Suprapubic skin (tissue), 4 donors: ENCODE results near the gene RBM17. TPM values are rescaled to one million over a fixed set of nuclear protein-coding genes. Genes with fewer than 3 reads are reported as not detected.

Experiments
- DNase-seq, 2 donors: peaks; one replicate each; pipeline ENCODE4 v3.0.0-alpha.2; 2019; ENCODE audit warnings: low spot score in 2 of 2
- H3K27ac ChIP-seq: fragments of 200-600 bp; sonication (generic); one replicate; pipeline ENCODE4 v1.5.1; 2019
- H3K27me3 ChIP-seq: fragments of 200-600 bp; sonication (generic); one replicate; pipeline ENCODE4 v1.5.1; 2019
- H3K36me3 ChIP-seq: fragments of 200-600 bp; sonication (generic); one replicate; pipeline ENCODE4 v1.5.1; 2019
- H3K4me1 ChIP-seq: fragments of 200-600 bp; sonication (generic); one replicate; pipeline ENCODE4 v1.5.1; 2019
- H3K4me3 ChIP-seq: fragments of 200-600 bp; sonication (generic); one replicate; pipeline ENCODE4 v1.5.1; 2019; ENCODE audit warnings: mild to moderate bottlenecking
- H3K9me3 ChIP-seq: fragments of 200-600 bp; sonication (generic); one replicate; pipeline ENCODE4 v1.5.1; 2019
- EP300 ChIP-seq: sonication (generic); formaldehyde crosslinking; IDR thresholded peaks from one replicate; pipeline ENCODE4 v1.6.1; 2017; ENCODE audit warnings: antibody characterized with exemption
- POLR2A ChIP-seq, 2 donors: fragments of 450-650 bp; IDR thresholded peaks; one replicate each; pipeline ENCODE4 v1.6.1; 2017; ENCODE audit warnings: antibody characterized with exemption in 2 of 2, mild to moderate bottlenecking in 2 of 2, moderate library complexity in 2 of 2
- POLR2AphosphoS5 ChIP-seq, 3 donors: sonication (generic); formaldehyde crosslinking; IDR thresholded peaks; one replicate each; pipeline ENCODE4 v1.6.1; 2017; ENCODE audit warnings: antibody characterized with exemption in 3 of 3
- WGBS: methylation state at CpG from one replicate; pipeline ENCODE4 v1.1.5; 2018; 5-methylcytosine and 5-hydroxymethylcytosine counted together
- total RNA-seq, 4 donors: library from RNA; depleted of rRNA; stranded (reverse); fragments of >200 nt; gene quantifications; one replicate each; pipeline ENCODE4 v1.1.0, GENCODE V29; 2016
- TF ChIP-seq, protein P1 (sequence below), 2 donors: fragments of 200-600 bp in 1 of 2; fragments of 450-650 bp in 1 of 2; sonication (generic) in 1 of 2; IDR thresholded peaks; one replicate each; pipeline ENCODE4 v1.5.1; 2016 to 2019; ENCODE audit warnings: antibody characterized with exemption in 2 of 2, mild to moderate bottlenecking in 1 of 2, moderate library complexity in 1 of 2

Gene RBM17
- total RNA-seq, 4 donors from 2014 or later, result 31.9 to 85.6 (median 42.9) TPM

DNA sequence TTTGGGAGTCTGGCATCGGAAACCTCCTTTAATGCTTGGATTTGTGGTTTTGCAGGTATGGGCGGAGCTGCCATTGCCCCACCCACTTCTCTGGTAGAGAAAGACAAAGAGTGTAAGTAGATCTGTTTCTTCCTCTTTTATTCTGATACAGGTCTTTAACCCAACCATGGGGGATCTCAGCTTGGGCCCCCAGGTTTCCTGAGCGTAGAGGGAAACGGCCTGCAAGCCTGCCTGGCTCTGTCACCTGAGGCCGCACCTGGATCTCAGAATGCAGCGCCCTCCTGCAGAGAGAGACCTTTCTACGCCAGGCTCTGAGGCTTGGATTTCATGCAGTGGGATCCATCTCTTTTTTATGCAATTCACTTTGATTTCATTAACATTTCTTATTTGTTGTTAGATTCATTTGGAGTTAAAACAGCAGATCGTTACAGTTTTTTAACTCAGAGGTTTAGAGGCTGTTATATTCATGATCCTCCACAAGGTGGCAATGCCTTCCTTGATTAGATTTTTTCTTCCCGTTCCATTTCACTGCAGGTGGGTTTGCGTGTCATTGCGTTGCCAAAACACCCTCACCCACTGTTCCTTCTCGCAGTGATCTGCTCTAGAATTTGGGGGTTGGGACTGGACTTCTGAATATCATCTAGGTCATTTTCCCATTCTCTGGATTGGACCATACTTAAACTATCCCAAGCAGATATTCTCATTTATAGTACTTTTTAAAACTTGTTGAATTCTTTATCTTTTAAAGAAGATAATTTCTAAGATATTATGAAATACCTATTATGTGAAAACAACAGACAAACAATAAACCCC, 20.0 kb downstream of the RBM17 start:
- Histone ChIP-seq H3K27me3 (no peaks in the 10 kb centered on the region), H3K9me3 (no peaks in the 10 kb centered on the region), H3K4me1 (peaks cover 8% of the 10 kb centered on the region), H3K4me3 (no peak overlapping the region), H3K27ac (no peak overlapping the region), H3K36me3 (peaks cover 86% of the 10 kb centered on the region)
- WGBS, result 41% methylated on average over 12 of the region's 12 CpGs
- DNase-seq, result no peak
- TF ChIP-seq POLR2A (IDR thresholded peaks at IDR 0.05) (no peak), POLR2AphosphoS5 (IDR thresholded peaks at IDR 0.05) (no peak), EP300 (no peak)
- TF ChIP-seq, protein P1, sequence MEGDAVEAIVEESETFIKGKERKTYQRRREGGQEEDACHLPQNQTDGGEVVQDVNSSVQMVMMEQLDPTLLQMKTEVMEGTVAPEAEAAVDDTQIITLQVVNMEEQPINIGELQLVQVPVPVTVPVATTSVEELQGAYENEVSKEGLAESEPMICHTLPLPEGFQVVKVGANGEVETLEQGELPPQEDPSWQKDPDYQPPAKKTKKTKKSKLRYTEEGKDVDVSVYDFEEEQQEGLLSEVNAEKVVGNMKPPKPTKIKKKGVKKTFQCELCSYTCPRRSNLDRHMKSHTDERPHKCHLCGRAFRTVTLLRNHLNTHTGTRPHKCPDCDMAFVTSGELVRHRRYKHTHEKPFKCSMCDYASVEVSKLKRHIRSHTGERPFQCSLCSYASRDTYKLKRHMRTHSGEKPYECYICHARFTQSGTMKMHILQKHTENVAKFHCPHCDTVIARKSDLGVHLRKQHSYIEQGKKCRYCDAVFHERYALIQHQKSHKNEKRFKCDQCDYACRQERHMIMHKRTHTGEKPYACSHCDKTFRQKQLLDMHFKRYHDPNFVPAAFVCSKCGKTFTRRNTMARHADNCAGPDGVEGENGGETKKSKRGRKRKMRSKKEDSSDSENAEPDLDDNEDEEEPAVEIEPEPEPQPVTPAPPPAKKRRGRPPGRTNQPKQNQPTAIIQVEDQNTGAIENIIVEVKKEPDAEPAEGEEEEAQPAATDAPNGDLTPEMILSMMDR (IDR thresholded peaks at IDR 0.05), result peak; percentile 54 to 90

DNA sequence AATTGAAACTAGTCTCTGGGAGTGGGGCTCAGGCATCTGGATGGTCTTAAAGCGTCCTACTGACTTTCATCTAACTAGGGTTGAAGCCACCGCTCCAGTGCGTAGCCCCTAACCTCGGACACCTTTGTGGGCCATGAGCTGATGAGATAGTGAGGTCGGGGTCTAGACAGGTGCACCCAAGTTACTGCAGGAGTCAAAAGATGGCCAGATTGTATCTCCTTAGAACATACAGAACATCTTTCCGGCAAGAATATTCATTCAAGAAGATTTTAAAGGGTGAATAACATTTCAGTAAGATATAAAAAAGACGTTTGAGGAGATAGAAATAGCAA, 20.6 kb downstream of the RBM17 start:
- WGBS, result 88% methylated on average over 7 of the region's 7 CpGs
- H3K27me3 ChIP-seq, result no peaks in the 10 kb centered on the region
- H3K36me3 ChIP-seq, result peaks cover 90% of the 10 kb centered on the region
- no peaks in the 10 kb centered on the region for H3K9me3 ChIP-seq
- H3K4me1 ChIP-seq, result peaks cover 8% of the 10 kb centered on the region
- DNase-seq, result no peak
- no peak for TF ChIP-seq POLR2A (IDR thresholded peaks at IDR 0.05)
- TF ChIP-seq POLR2AphosphoS5 (IDR thresholded peaks at IDR 0.05), result no peak
- no peak for TF ChIP-seq EP300
- TF ChIP-seq, protein P1 (IDR thresholded peaks at IDR 0.05), result no peak
- H3K4me3 ChIP-seq, result no peak overlapping the region
- H3K27ac ChIP-seq, result no peak overlapping the region

DNA sequence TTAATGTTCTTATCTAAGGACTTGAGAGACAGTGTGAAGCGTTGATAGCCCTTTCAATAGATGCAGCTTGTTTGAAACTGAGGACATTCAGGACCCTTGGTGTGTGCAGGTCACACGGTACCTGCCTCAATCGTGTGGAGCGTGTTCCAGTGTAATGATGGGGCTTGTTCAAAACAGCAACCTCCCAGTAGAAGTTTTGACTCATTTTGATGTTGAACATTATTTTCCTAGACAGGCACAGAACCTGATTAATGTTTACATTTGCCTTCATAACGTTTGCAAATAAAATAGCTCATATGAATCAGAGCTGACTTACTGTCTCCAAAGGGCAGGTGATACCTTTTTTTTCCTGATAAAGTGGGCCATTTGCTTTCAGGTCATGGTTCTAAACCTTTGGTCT, 21.3 kb downstream of the RBM17 start:
- Histone ChIP-seq H3K27me3 (no peaks in the 10 kb centered on the region), H3K36me3 (peaks cover 91% of the 10 kb centered on the region), H3K4me1 (peaks cover 14% of the 10 kb centered on the region), H3K27ac (no peak overlapping the region), H3K4me3 (no peak overlapping the region), H3K9me3 (no peaks in the 10 kb centered on the region)
- DNase-seq, result no peak
- TF ChIP-seq, protein P1 (IDR thresholded peaks at IDR 0.05), result no peak
- TF ChIP-seq POLR2A (IDR thresholded peaks at IDR 0.05), result no peak
- no peak for TF ChIP-seq POLR2AphosphoS5 (IDR thresholded peaks at IDR 0.05)
- no peak for TF ChIP-seq EP300
- WGBS, result 82% methylated on average over 5 of the region's 5 CpGs

DNA sequence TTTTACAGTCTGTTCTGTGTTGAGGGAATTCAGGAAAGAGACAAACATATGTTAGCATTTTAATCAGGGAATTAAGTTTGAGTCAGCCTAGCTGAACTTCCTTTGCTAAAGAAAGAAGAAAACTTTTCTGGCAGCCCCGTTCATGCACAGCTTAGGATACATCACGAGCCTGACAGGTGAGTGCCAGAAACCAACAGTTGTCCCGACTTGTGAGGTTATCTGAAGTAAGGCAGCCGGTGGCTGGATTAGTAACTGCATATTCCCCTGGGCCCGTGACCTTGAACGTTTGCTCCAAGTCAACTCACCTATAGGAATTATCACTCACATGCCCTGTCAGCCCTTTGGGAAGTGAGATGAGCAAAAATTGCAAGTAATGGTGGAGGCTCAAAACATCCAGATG, 24.1 kb downstream of the RBM17 start:
- Histone ChIP-seq H3K4me3 (no peak overlapping the region), H3K36me3 (peaks cover 78% of the 10 kb centered on the region), H3K4me1 (peaks cover 17% of the 10 kb centered on the region), H3K27ac (no peak overlapping the region), H3K27me3 (no peaks in the 10 kb centered on the region), H3K9me3 (no peaks in the 10 kb centered on the region)
- no peak for TF ChIP-seq POLR2AphosphoS5 (IDR thresholded peaks at IDR 0.05)
- TF ChIP-seq POLR2A (IDR thresholded peaks at IDR 0.05), result no peak
- TF ChIP-seq EP300, result no peak
- TF ChIP-seq, protein P1 (IDR thresholded peaks at IDR 0.05), result no peak
- no peak for DNase-seq
- 55% methylated on average over 6 of the region's 6 CpGs for WGBS

DNA sequence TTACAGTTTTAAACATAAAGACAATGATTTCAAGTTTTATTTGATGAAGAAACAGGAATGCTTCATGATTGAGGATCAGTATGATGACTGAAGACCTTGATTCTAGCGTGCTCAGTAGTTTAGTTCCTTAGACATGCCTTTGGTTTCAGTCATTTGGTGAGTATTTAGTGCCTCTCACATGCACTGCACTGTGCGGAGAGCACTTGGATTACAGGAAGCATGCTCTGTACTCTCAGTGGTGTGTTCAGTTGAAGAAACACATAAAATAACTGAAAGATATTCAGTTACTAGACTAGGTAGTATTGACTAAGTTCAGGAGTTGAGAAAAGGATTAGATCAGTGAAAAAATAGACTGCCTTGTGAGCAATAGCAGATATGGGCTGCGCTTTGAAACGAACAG, 25.5 kb downstream of the RBM17 start:
- Histone ChIP-seq H3K9me3 (no peaks in the 10 kb centered on the region), H3K36me3 (peaks cover 69% of the 10 kb centered on the region)
- TF ChIP-seq, protein P1 (IDR thresholded peaks at IDR 0.05), result no peak
- TF ChIP-seq EP300 (no peak), POLR2A (IDR thresholded peaks at IDR 0.05) (no peak), POLR2AphosphoS5 (IDR thresholded peaks at IDR 0.05) (no peak)

More for the DNA sequence above, 25.5 kb downstream of the RBM17 start:
- peak overlapping the region; percentile 35 for H3K27ac ChIP-seq
- 92% methylated on average over 4 of the region's 4 CpGs for WGBS
- no peak overlapping the region for H3K4me3 ChIP-seq
- H3K27me3 ChIP-seq, result no peaks in the 10 kb centered on the region
- H3K4me1 ChIP-seq, result peaks cover 17% of the 10 kb centered on the region
- no peak for DNase-seq
